GM23338 (cell line): ENCODE measurements around the gene BMF. TPM values are rescaled to one million over a fixed set of nuclear protein-coding genes. Genes with fewer than 3 reads are reported as not detected.

Experiments
- ATAC-seq: fragments of 200-7000 bp; cut with Tn5 transposase; 3 replicates; pipeline ENCODE4 v1.9.1; 2020
- DNase-seq: peaks from one replicate; pipeline ENCODE4 v3.0.0-alpha.2; 2015; ENCODE audit warnings: low spot score
- H2AFZ ChIP-seq: fragments of 200-600 bp; sonication (generic); 2 replicates; pipeline ENCODE4 v1.8.0; 2016; ENCODE audit warnings: antibody characterized with exemption, mild to moderate bottlenecking, moderate library complexity
- H3F3A ChIP-seq: fragments of 200-600 bp; sonication (generic); replicated peaks from 2 replicates; pipeline ENCODE4 v1.8.0; 2017; ENCODE audit warnings: antibody characterized with exemption, mixed run types, low read depth
- H3K27ac ChIP-seq: fragments of 200-600 bp; sonication (generic); 2 replicates; pipeline ENCODE4 v1.6.1; 2016; ENCODE audit warnings: low read depth
- H3K27me3 ChIP-seq: fragments of 200-600 bp; sonication (generic); 2 replicates; pipeline ENCODE4 v1.8.0; 2016; ENCODE audit warnings: mild to moderate bottlenecking, mixed run types, moderate library complexity; ENCODE audit not compliant: insufficient read depth
- H3K36me3 ChIP-seq: fragments of 200-600 bp; sonication (generic); 2 replicates; pipeline ENCODE4 v1.8.0; 2016; ENCODE audit warnings: mild to moderate bottlenecking; ENCODE audit not compliant: insufficient read depth
- H3K4me1 ChIP-seq: fragments of 200-600 bp; sonication (generic); 2 replicates; pipeline ENCODE4 v1.8.0; 2016; ENCODE audit warnings: mild to moderate bottlenecking, moderate library complexity; ENCODE audit not compliant: insufficient read depth
- H3K4me2 ChIP-seq: fragments of 200-600 bp; sonication (generic); 2 replicates; pipeline ENCODE4 v1.7.1; 2017; ENCODE audit warnings: mixed run types
- H3K4me3 ChIP-seq: fragments of 200-600 bp; sonication (generic); 2 replicates; pipeline ENCODE4 v1.6.1; 2016; ENCODE audit warnings: mixed run types
- H3K79me2 ChIP-seq: fragments of 200-600 bp; sonication (generic); replicated peaks from 2 replicates; pipeline ENCODE4 v1.8.0; 2017; ENCODE audit warnings: mild to moderate bottlenecking; ENCODE audit not compliant: insufficient read depth
- H3K9me2 ChIP-seq: fragments of 200-600 bp; sonication (generic); 2 replicates; pipeline ENCODE4 v1.8.0; 2017; ENCODE audit not compliant: insufficient read depth
- H4K20me1 ChIP-seq: fragments of 200-600 bp; sonication (generic); replicated peaks from 2 replicates; pipeline ENCODE4 v1.8.0; 2017; ENCODE audit warnings: mild to moderate bottlenecking; ENCODE audit not compliant: insufficient read depth
- H3K27ac Mint-ChIP-seq: 2 replicates; pipeline ENCODE4 v1.8.0; 2020; ENCODE audit warnings: inconsistent platforms, mild to moderate bottlenecking, moderate library complexity, mixed read lengths
- H3K27me3 Mint-ChIP-seq: 3 replicates; pipeline ENCODE4 v1.8.0; 2022; ENCODE audit warnings: low read depth, mild to moderate bottlenecking, moderate library complexity, mixed read lengths, inconsistent platforms; ENCODE audit not compliant: insufficient read depth, poor library complexity
- H3K36me3 Mint-ChIP-seq: 3 replicates; pipeline ENCODE4 v1.8.0; 2021; ENCODE audit warnings: low read depth, mild to moderate bottlenecking, inconsistent platforms, moderate library complexity, mixed read lengths
- H3K4me1 Mint-ChIP-seq: 3 replicates; pipeline ENCODE4 v1.8.0; 2020; ENCODE audit warnings: mild to moderate bottlenecking, inconsistent platforms, mixed read lengths
- H3K4me3 Mint-ChIP-seq: 3 replicates; pipeline ENCODE4 v1.8.0; 2021; ENCODE audit warnings: moderate library complexity, mild to moderate bottlenecking, inconsistent platforms, mixed read lengths
- H3K9me3 Mint-ChIP-seq: 3 replicates; pipeline ENCODE4 v1.8.0; 2020; ENCODE audit warnings: moderate library complexity, mild to moderate bottlenecking, inconsistent platforms, mixed read lengths
- CREB1 ChIP-seq: fragments of 250-450 bp; sonication (Bioruptor Pico); IDR thresholded peaks from 2 replicates; pipeline ENCODE4 v1.5.0; 2020; ENCODE audit warnings: low read depth, mild to moderate bottlenecking, moderate library complexity
- EZH2 ChIP-seq: fragments of 200-600 bp; sonication (generic); IDR thresholded peaks from one replicate; pipeline ENCODE4 v1.8.0; 2017; ENCODE audit warnings: antibody characterized with exemption, mild to moderate bottlenecking, low read depth; ENCODE audit not compliant: unreplicated experiment
- EZH2phosphoT487 ChIP-seq: fragments of 200-600 bp; sonication (generic); IDR thresholded peaks from one replicate; pipeline ENCODE4 v1.8.1; 2018; ENCODE audit warnings: antibody characterized with exemption; ENCODE audit not compliant: unreplicated experiment
- JUNB ChIP-seq: IDR thresholded peaks from one replicate; pipeline ENCODE4 v1.6.1; 2016; ENCODE audit warnings: antibody characterized with exemption; ENCODE audit not compliant: unreplicated experiment
- NANOG ChIP-seq: IDR thresholded peaks from 2 replicates; pipeline ENCODE4 v1.6.1; 2016; ENCODE audit warnings: antibody characterized with exemption, borderline replicate concordance
- POLR2AphosphoS5 ChIP-seq: IDR thresholded peaks from 2 replicates; pipeline ENCODE4 v1.6.1; 2016; ENCODE audit warnings: antibody characterized with exemption, low read depth
- STAT1 ChIP-seq: IDR thresholded peaks from one replicate; pipeline ENCODE4 v1.6.1; 2016; ENCODE audit warnings: antibody characterized with exemption; ENCODE audit not compliant: unreplicated experiment
- ZNF114 ChIP-seq: fragments of 250-450 bp; sonication (Bioruptor Pico); IDR thresholded peaks from 2 replicates; pipeline ENCODE4 v1.5.0; 2020; ENCODE audit warnings: mild to moderate bottlenecking, moderate library complexity
- ZNF331 ChIP-seq: fragments of 250-450 bp; sonication (Bioruptor Pico); IDR thresholded peaks from 2 replicates; pipeline ENCODE4 v1.5.0; 2020; ENCODE audit warnings: low read depth, mild to moderate bottlenecking, moderate library complexity
- ZNF462 ChIP-seq: fragments of 250-450 bp; sonication (Bioruptor Pico); IDR thresholded peaks from 2 replicates; pipeline ENCODE4 v1.5.0; 2020; ENCODE audit warnings: mild to moderate bottlenecking, moderate library complexity
- polyA plus RNA-seq: library from polyadenylated mRNA; unstranded; fragments of >200 nt; fragmentation: Nextera tagmentation; extraction: Ambion mirVana; gene quantifications from 2 replicates; pipeline ENCODE4 v1.2.1, GENCODE V29; 2016
- total RNA-seq: library from RNA; depleted of rRNA; stranded (reverse); fragments of >200 nt; shearing (Covaris generic); gene quantifications from 2 replicates; pipeline ENCODE4 v1.2.3, GENCODE V29; 2014
- TF ChIP-seq, protein P1 (sequence below), 2 experiments: fragments of 200-600 bp in 1 of 2; sonication (generic) in 1 of 2; conservative IDR thresholded peaks; 2 replicates each; pipeline versions ENCODE4 v1.5.1 to v1.6.1; 2016 to 2017; ENCODE audit warnings: antibody characterized with exemption in 2 of 2, low read depth in 2 of 2, mild to moderate bottlenecking in 2 of 2, moderate library complexity in 1 of 2
- TF ChIP-seq, protein P2 (sequence below): IDR thresholded peaks from one replicate; pipeline ENCODE4 v1.6.1; 2018; ENCODE audit warnings: antibody characterized with exemption; ENCODE audit not compliant: unreplicated experiment
- TF ChIP-seq, protein P3 (sequence below): IDR thresholded peaks from 2 replicates; pipeline ENCODE4 v1.6.1; 2016; ENCODE audit warnings: antibody characterized with exemption

BMF gene
- total and polyA plus RNA-seq, 2 experiments from 2014 or later, result 2.0 to 20.3 TPM

GRCh38 chr15:40082195-40082883 is 26.3 kb downstream of the BMF start:
- ATAC-seq (peak; percentile 53), DNase-seq (no peak)
- peak overlapping the region; percentile 61 for H3K4me2 ChIP-seq
- 0 out of 2 replicates have a peak, but pooled peaks cover under 1% of the 10 kb centered on the region for H3F3A ChIP-seq
- H3K4me3 Mint-ChIP-seq, result peak overlapping the region; percentile 56; the same call in 2 of the 3 replicates
- H3K4me3 ChIP-seq, result peak overlapping the region; percentile 30
- H4K20me1 ChIP-seq, result no peaks in the 10 kb centered on the region
- no peaks in the 10 kb centered on the region for H3K36me3 ChIP-seq
- H3K36me3 Mint-ChIP-seq, result no peaks in the 10 kb centered on the region
- H3K27me3 ChIP-seq, result peaks cover 25% of the 10 kb centered on the region
- no peak overlapping the region for H3K27ac ChIP-seq
- no peaks in the 10 kb centered on the region; the same call in 2 of the 3 replicates for H3K9me3 Mint-ChIP-seq
- H3K9me2 ChIP-seq, result no peaks in the 10 kb centered on the region
- H3K27ac Mint-ChIP-seq, result no peak overlapping the region
- peak overlapping the region; percentile 72; the same call in 1 of the 2 replicates for H2AFZ ChIP-seq
- H3K4me1 ChIP-seq, result peaks cover 33% of the 10 kb centered on the region
- peaks cover 51% of the 10 kb centered on the region for H3K4me1 Mint-ChIP-seq
- no peaks in the 10 kb centered on the region for H3K79me2 ChIP-seq
- TF ChIP-seq POLR2AphosphoS5, result no peak
- TF ChIP-seq CREB1 (CRISPR knock-in tag), result no peak
- no peak for TF ChIP-seq EZH2
- TF ChIP-seq, protein P1, sequence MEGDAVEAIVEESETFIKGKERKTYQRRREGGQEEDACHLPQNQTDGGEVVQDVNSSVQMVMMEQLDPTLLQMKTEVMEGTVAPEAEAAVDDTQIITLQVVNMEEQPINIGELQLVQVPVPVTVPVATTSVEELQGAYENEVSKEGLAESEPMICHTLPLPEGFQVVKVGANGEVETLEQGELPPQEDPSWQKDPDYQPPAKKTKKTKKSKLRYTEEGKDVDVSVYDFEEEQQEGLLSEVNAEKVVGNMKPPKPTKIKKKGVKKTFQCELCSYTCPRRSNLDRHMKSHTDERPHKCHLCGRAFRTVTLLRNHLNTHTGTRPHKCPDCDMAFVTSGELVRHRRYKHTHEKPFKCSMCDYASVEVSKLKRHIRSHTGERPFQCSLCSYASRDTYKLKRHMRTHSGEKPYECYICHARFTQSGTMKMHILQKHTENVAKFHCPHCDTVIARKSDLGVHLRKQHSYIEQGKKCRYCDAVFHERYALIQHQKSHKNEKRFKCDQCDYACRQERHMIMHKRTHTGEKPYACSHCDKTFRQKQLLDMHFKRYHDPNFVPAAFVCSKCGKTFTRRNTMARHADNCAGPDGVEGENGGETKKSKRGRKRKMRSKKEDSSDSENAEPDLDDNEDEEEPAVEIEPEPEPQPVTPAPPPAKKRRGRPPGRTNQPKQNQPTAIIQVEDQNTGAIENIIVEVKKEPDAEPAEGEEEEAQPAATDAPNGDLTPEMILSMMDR (conservative IDR thresholded peaks at IDR 0.05; ENCODE audit: low read depth in 2 of 2), result no peak
- no peak for TF ChIP-seq NANOG
- no peak for TF ChIP-seq ZNF462 (CRISPR knock-in tag)
- TF ChIP-seq STAT1, result no peak
- TF ChIP-seq JUNB, result no peak
- TF ChIP-seq ZNF114 (CRISPR knock-in tag), result no peak
- TF ChIP-seq, protein P2, sequence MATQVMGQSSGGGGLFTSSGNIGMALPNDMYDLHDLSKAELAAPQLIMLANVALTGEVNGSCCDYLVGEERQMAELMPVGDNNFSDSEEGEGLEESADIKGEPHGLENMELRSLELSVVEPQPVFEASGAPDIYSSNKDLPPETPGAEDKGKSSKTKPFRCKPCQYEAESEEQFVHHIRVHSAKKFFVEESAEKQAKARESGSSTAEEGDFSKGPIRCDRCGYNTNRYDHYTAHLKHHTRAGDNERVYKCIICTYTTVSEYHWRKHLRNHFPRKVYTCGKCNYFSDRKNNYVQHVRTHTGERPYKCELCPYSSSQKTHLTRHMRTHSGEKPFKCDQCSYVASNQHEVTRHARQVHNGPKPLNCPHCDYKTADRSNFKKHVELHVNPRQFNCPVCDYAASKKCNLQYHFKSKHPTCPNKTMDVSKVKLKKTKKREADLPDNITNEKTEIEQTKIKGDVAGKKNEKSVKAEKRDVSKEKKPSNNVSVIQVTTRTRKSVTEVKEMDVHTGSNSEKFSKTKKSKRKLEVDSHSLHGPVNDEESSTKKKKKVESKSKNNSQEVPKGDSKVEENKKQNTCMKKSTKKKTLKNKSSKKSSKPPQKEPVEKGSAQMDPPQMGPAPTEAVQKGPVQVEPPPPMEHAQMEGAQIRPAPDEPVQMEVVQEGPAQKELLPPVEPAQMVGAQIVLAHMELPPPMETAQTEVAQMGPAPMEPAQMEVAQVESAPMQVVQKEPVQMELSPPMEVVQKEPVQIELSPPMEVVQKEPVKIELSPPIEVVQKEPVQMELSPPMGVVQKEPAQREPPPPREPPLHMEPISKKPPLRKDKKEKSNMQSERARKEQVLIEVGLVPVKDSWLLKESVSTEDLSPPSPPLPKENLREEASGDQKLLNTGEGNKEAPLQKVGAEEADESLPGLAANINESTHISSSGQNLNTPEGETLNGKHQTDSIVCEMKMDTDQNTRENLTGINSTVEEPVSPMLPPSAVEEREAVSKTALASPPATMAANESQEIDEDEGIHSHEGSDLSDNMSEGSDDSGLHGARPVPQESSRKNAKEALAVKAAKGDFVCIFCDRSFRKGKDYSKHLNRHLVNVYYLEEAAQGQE, result no peak
- no peak for TF ChIP-seq EZH2phosphoT487
- no peak for TF ChIP-seq ZNF331 (CRISPR knock-in tag)
- TF ChIP-seq, protein P3, sequence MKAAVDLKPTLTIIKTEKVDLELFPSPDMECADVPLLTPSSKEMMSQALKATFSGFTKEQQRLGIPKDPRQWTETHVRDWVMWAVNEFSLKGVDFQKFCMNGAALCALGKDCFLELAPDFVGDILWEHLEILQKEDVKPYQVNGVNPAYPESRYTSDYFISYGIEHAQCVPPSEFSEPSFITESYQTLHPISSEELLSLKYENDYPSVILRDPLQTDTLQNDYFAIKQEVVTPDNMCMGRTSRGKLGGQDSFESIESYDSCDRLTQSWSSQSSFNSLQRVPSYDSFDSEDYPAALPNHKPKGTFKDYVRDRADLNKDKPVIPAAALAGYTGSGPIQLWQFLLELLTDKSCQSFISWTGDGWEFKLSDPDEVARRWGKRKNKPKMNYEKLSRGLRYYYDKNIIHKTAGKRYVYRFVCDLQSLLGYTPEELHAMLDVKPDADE, result no peak
- H3K27me3 Mint-ChIP-seq, result peaks cover 29% of the 10 kb centered on the region
